HG03565 (cell line): ENCODE measurements around the gene LHFPL2.
"Not testable (repeated sequence)": the region's sequence is repeated elsewhere in the genome, so short reads cannot be mapped to it uniquely, and the experiment has no call there.

Source experiments
- ATAC-seq: cut with Tn5 transposase; IDR thresholded peaks from one replicate; pipeline ENCODE4 v1.9.1; 2021; ENCODE audit warnings: mild to moderate bottlenecking, moderate library complexity; ENCODE audit not compliant: unreplicated experiment

The LHFPL2 gene, protein sequence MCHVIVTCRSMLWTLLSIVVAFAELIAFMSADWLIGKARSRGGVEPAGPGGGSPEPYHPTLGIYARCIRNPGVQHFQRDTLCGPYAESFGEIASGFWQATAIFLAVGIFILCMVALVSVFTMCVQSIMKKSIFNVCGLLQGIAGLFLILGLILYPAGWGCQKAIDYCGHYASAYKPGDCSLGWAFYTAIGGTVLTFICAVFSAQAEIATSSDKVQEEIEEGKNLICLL

DNA sequence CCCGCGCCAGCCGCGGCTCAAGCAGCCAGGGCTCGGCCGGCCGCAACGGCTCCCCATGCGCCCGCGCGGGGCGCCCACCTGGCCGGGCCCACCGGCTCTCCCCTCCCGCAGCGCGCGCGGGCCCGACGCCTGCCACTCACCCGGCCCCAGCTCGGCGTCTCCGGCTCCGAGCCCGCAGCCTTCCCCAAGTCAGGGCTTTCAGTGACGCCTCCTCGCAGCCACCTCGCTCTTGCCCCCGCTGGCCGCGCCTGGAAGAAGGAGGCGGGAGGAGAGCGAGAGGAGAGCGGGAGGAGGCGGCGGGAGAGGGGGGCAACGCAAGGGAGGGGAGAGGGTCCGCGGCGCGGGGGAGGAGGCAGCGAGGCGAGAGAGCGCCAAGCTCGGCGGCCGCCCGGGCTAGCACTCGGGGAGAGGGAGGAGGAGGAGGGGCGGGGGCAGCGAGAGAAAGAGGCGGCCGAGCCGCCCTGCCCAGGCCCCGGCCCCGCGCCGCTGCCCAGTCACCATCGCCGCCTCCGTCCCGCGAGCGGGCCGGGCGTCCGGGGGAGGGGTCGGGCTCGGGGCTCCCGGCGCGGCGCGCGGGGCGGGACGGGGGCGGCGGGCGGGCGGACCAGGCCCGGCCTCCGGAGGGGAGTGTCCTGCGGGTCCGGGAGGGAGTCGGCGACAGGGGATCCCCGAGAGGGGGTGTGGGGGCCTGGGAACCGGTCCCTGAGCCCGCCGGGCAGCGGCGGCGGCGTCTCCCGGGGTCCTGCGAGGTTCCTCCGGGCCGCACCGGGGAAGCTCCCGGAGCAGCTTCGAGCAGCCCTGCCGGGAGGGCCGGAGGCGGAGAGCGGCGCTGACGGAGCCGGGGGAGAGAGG is at the start of gene LHFPL2:
Gene LHFPL2 (minus strand): TSS at position 414 of the 852 bp plus-strand sequence. CDS start 138,559 bp downstream, outside the sequence.
- ATAC-seq, result peak; percentile 42

DNA sequence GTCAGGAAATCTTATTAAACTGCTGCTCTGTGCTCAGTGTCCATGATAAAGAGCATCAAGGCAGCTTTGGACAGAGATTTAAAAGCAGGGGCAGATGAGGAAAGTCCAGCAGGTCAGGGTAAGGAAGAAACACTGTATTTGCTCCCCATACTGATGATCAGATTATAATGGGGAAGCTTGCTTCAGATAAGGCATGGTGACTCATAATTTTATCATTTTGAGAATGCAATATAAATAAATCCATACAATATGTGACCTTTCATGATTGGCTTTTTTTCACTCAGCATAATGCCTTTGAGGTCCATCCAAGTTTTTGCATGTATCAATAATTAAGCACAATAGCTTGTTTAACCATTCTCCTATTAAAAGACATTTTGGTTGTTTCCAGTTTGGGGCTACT is 48.1 kb upstream of the LHFPL2 start:
- no peak for ATAC-seq

DNA sequence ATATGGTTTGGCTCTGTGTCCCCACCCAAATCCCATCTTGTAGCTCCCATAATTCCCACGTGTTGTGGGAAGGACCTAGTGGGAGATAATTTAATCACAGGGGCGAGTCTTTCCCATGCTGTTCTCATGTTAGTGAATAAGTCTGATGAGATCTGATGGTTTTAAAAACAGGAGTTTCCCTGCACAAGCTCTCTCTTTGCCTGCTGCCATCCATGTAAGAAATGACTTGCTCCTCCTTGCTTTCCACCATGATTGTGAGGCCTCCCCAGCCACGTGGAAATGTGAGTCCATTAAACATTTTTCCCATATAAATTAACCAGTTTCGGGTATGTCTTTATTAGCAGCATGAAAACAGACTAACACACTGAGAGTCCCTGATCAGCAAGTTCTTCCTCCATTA is 47.5 kb upstream of the LHFPL2 start:
- ATAC-seq, result not testable (repeated sequence)

DNA sequence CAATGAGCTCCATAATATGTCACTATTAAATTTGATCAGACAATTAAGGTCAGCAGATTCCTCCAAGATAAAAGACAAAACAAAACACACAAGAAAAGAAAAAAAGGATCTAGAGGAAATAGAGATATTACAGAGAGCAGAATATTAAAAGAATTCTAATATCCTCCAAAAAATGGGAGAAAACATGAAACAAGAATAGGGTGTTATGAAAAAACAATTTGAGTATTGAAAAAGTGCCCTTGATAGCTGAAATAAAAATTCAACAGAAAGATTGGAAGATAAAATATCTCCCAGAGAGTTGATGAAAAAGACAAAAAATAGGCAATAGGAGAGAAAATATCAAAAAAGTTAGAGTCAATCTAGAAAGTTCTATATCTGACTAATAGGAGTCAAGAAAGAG is 44.8 kb upstream of the LHFPL2 start:
- ATAC-seq, result no peak

DNA sequence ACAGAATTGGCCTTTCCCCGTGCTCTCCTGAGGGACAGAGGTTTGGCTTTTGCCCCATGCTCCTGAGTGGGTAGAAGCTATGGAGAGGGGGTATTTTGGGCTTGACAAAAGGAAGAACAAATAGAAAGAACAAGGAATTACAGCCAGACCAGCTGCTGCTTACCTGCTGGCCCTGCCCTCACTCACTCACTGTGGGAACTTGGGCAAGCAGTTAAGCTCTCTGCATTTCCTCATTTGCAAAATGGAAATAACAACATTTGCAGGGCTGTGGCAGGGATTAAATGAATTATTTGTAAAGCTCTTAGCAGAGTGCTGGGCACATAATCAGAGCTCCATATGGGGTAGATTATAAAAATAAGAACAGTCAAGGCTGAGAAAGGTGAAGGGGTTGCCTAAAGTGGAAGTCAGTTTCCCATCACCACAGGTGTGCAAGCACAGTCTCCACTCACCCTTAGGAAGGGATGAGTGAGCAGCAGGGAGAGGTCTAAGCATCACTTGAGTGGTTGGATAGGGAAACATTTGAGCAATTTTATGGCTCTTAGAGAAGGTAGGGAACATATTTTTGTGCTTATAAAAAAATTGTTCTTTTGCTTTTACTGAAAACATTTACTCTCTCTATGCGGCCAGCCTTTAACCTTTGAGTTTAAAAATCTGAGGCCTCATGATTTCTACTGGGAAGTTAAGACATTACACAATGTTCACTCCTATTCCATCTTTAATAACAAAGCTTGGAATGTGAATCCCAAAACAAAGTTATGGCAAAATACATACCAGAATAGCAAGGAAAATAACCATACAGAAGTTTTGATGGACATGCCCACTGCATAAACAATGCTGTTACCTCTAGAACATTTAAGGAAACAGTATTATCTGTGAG is 42.8 kb upstream of the LHFPL2 start:
- ATAC-seq, result no peak

DNA sequence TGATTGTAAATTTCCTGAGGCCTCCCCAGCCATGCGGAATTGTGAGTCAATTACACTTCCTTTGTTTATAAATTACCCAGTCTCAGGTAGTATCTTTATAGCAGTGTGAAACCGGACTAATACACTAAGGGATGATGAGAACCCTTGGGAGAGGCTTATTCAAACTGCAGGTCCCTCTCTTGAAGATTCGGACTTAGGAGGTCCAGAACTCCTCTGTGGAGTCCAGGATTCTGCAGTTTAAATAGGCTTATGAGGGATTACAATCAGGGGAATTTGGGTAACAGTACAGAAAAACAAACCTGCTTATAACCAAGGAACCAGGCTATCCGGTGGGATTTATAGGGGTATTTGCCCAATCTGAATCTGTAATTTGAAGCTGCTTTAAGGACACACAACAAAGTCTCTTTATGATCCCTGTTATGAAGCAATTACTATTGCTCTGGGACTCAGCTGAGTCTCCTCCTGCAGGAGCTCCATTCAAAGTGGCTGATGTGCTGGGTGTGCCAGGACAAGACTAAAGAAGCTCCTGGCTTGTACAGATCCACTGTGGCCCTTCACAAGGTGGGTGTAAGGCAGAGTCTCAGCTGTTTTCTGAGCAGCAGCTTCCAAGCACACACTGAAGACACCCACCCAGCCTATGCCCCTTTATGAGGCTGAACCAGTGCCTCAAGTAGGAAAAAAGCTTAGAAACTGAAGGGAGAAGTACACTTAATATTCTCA is 41.8 kb upstream of the LHFPL2 start:
- no peak for ATAC-seq

DNA sequence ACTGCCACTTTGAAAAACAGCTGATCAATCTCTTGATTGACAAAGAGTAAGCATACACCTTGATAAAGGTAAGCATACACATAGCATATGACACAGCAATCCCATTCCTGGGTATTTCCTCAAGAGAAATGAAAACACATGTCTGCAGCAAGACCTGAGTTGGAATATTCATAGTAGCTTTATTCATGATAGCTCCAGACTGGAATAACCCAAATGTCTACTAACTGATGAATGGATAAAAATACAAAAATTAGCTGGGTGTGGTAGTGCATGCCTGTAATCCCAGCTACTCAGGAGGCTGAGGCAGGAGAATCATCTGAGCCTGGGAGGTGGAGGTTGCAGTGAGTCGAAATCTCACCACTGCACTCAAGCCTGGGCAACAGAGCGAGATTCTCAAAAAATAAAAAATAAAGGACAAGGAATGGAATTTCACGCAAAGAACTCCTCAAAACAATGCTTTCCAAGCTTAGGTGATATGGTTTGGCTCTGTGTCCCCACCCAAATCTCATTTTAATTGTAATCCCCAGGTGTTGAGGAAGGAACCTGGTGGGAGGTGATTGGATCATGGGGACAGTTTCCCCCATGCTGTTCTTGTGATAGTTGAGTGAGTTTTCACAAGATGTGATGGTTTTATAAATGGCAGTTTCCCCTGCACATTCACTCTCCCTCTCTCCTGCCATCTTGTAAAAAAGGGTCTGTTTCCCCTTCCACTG is 41.1 kb upstream of the LHFPL2 start:
- no peak for ATAC-seq

DNA sequence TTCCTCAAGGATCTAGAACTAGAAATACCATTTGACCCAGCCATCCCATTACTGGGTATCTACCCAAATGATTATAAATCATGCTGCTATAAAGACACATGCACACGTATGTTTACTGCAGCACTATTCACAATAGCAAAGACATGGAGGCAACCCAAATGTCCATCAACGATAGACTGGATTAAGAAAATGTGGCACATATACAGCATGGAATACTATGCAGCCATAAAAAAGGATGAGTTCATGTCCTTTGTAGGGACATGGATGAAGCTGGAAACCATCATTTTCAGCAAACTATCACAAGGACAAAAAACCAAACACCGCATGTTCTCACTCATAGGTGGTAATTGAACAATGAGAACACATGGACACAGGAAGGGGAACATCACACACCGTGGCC is 38.9 kb upstream of the LHFPL2 start:
- not testable (repeated sequence) for ATAC-seq

DNA sequence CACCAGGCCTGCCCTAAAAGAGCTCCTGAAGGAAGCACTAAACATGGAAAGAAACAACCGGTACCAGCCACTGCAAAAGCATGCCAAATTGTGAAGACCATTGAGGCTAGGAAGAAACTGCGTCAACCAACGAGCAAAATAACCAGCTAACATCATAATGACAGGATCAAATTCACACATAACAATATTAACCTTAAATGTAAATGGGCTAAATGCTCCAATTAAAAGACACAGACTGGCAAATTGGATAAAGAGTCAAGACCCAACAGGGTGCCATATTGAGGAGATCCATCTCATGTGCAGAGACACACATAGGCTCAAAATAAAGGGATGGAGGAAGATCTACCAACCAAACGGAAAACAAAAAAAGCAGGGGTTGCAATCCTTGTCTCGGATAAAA is 35.3 kb upstream of the LHFPL2 start:
- not testable (repeated sequence) for ATAC-seq

DNA sequence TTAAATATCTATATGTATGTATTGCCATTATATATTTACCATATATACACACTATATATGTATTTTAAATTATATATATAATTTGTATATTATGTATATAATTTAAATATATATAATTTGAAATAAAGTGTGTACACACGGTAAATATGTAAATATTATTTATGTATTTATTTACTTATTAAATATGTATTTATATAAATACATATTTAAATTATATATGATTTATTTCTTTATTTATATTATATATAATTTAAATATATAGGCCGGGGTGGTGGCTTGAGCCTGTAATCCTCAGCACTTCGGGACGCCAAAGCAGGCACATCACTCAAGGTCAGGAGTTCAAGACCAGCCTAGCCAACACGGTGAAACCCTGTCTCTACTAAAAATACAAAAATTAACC is 31.3 kb upstream of the LHFPL2 start:
- ATAC-seq, result no peak

DNA sequence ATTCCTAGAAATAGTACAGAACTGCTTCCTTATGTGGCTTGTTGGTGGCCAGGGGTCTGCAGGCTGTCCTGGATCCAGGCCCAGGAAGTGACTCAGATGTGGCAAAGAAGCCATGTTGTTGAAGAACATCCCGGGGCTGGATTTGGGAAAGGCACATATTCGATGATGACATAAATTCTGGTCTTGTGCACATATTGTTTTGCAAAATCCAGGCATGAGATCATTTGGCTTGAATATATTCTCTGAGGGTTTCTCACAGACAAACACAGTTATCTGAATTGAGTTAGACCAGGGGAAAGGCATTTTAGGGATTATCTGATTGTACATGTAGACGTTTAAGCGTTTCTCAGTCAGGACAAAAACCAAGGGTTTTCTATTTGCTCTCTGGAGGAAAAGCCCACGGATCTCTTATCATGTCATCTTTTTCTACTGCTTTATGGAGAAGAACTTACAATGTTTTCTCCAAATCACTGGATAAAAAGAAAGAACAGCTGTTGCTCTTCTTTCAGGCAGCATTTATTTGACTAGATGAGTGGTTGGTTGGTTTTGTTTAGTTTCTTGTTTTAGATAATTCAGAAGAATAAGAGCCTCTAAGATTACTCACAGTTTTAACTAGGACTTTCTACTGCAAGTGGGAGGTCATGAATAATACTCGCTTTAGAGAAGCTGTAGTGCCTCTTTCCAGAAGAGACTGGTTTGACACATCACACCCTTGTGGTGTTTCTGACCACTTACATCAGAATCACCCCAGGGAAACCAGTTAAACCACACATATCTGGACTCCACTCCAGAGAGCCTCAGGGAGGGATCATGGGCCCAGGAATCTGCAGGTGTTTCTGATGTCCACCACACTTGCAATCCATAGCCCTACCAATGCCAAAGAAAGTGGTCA is 29.5 kb upstream of the LHFPL2 start:
- ATAC-seq, result peak; percentile 68

DNA sequence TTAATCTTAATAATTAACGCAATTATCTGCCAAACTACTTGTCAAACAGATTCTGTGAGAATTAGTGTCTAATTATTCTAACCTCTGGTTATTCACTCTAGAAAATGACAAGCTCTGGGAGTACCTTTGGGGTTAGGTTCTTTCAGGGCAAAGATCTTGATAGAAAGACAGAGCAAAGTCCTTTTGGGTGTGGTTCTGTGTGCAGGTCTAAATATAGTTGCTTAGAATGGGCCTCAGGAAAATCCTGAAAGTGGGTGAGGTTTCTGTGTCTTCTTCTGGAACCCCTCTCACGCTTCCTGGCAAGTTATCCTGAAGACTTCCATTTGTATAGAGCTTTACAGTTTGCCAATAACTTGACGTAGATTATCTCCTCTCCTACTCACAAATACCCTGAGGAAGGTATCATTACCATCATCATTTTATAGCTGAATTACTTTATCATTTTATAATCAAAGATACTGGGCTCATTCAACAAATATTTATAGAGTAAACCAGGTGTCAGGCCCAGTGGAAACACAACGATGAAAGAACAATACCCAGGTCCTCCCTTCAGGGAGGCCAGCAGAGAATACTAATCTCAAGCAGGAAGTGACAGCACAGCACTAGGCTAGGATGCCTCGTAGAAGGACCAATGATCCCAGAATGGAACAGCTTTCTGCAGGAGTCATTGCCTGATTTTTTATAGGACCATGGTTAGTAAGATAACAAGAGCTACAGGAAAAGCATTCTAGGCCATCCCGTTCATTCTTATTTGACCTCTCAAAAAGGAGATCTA is 27.6 kb upstream of the LHFPL2 start:
- no peak for ATAC-seq

DNA sequence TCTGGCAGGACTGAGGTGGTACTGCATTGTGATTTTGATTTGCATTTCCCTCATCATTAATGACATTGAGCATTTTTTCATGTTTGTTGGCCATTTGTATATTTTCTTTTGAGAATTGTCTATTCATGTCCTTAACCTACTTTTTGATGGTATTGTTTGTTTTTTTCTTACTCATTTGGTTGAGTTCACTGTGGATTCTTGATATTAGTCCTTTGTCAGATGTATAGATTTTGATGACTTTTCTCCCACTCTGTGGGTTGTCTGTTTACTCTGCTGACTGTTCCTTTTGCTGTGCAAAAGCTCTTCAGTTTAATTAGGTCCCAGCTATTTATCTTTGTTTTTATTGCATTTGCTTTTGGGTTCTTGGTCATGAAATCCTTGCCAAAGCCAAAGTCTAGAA is 25.3 kb upstream of the LHFPL2 start:
- ATAC-seq, result not testable (repeated sequence)

DNA sequence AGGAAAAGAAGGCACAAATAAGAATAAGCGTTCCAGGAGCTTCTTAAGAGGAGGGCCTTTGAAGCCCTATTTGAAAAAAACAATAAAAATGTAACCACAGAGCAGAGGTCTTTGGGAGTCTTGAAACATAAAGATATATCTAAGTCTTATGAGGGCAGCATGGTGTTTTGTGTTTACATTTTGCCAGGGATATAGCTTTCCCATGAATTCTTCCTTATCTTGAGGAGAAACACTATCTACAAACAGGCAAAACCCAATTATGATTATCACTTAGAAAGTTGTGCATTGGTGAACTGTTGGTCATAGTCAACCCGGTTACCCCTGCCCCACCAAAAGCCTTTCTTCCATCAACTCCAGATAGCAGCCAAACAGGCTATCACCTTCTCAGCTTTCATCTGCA is 23.6 kb upstream of the LHFPL2 start:
- ATAC-seq, result no peak

DNA sequence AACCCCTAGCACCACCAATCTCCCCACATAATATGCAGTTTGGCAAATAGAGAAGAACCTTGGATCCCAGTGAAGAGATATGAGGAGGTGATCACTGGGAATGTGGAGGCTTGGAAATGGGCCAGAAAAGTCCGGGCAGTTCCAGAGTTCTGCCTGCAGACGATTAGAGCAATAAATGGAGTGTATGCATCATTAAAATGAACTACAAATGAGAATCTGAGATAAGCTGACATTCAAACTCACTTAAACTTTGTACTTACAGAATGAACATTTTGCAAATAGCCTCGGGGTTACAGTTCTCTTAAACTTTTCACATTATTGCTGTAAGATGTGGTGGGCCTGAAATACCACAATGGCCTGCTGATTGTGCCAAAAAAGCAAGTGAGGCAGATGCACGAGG is 23.0 kb upstream of the LHFPL2 start:
- no peak for ATAC-seq

DNA sequence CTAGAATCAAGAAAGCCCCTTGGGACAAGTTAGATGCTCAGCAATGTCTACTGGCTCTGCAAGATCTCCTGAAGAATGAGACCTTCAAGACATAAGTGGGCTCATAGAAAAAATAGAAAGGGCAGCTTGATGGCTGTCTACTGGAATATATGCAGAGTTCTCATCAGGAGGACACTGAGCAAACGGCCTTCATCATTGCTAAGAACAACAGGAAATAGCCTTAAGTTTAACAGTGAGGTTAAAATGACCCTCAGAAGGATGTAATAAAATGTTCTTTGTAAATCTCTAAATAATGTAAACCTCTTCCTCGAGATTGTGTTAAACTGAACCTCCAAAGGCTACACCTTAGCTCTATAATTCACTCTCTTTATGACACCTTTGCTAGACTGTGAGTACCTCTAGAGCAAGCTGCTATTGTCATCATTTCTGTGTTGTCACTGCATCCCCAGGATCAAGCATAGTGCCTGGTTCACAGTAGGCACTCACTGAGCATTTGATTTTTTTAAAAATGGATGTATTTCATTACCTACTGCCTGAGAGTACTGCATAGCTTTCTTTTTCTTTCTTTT is 22.2 kb upstream of the LHFPL2 start:
- ATAC-seq, result no peak

DNA sequence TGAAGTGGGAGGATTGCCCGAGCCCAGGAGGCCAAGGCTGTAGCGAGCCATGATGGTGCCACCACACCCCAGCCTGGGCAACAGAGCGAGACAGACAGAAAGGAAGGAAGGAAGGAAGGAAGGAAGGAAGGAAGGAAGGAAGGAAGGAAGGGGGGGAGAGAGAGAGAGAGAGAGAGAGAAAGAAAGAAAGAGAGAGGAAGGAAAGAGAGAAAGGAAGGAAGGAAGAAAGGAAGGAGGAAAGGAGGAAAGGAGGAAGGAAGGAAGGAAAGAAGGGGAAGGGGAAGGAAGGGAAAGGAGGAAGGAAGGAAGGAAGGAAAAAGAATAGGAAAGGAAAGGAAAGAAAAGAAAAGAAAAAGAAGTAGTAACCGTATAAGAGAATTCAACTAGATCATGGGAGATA is 20.8 kb upstream of the LHFPL2 start:
- no peak for ATAC-seq

DNA sequence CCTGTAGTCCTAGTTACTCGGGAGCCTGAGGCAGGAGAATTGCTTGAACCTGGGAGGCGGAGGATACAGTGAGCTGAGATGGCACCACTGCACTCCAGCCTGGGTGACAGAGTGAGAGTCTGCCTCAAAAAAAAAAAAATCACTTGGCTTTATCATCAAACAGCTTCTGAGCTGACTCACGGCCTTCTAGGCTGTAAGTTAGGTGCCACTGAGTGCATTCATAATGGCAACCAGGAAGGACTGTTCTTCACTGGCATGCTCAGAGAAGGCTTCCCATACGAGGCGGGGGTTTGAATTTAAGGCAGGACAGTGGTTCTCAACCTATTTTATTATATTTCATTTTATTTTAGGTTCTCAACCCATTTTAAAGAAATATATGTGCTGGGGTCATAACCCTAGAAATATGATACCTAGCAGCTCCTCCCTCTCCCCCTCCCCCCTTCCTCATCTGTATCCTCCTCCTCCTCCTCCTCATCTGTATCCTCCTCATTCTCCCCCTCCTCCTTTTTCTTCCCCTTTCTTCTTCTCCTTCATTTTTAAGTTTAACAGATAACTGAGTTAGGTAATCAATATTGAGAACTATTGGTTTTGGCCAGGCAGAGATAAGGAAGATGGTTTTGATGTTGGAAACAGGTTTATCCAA is 19.0 kb upstream of the LHFPL2 start:
- ATAC-seq, result no peak
